Ovary (tissue), 9 donors: ENCODE data around the gene CPTP. TPM values are rescaled to one million over a fixed set of nuclear protein-coding genes. Genes with fewer than 3 reads are reported as not detected.

Experiments
- DNase-seq, 5 donors: peaks; one replicate each; pipeline ENCODE4 v3.0.0-alpha.2; 2019 to 2020
- H3K27ac ChIP-seq, 2 donors: fragments of 200-600 bp; one replicate each; pipeline versions ENCODE4 v1.5.1 to v1.8.0; 2019 to 2022
- H3K27me3 ChIP-seq: fragments of 200-600 bp; one replicate; pipeline ENCODE4 v1.8.0; 2022
- H3K36me3 ChIP-seq: fragments of 200-600 bp; sonication (generic); one replicate; pipeline ENCODE4 v1.5.1; 2019
- H3K4me1 ChIP-seq: one replicate; pipeline ENCODE4 v1.8.1; 2013; ENCODE audit warnings: mild to moderate bottlenecking, moderate library complexity; ENCODE audit not compliant: insufficient read depth
- H3K4me3 ChIP-seq: fragments of 200-600 bp; sonication (generic); one replicate; pipeline ENCODE4 v1.5.1; 2017
- H3K9me3 ChIP-seq, 2 donors: fragments of 200-600 bp in 1 of 2; sonication (generic) in 1 of 2; one replicate each; pipeline versions ENCODE4 v1.5.1 to v1.8.1; 2013 to 2019; ENCODE audit warnings: mild to moderate bottlenecking in 1 of 2, moderate library complexity in 1 of 2
- EP300 ChIP-seq: sonication (generic); formaldehyde crosslinking; IDR thresholded peaks from one replicate; pipeline ENCODE4 v1.6.1; 2017; ENCODE audit warnings: antibody characterized with exemption
- POLR2A ChIP-seq: fragments of 450-650 bp; IDR thresholded peaks from one replicate; pipeline ENCODE4 v1.6.1; 2017; ENCODE audit warnings: antibody characterized with exemption, mild to moderate bottlenecking, moderate library complexity
- WGBS, 3 donors: extraction: QIAGEN DNeasy Blood & Tissue Kit in 1 of 3; methylation state at CpG; one replicate each; pipeline versions ENCODE4 v1.1.5 to v1.1.7; 2013 to 2017; 5-methylcytosine and 5-hydroxymethylcytosine counted together
- intact Hi-C, 4 donors: fragments of 100-400 bp; cut with DNase I; formaldehyde crosslinking; loops; one replicate each; pipeline versions ENCODE4 v1.11.0 to v1.15.1; 2022 to 2023
- polyA plus RNA-seq, 2 donors: library from polyadenylated mRNA; stranded (reverse); fragments of 200-250 nt in 1 of 2; fragments of 350-450 nt in 1 of 2; fragmentation: Illumina TruSeq in 1 of 2; extraction: RNeasy Lipid Tissue Mini Kit (QIAGEN cat#74804) in 1 of 2; gene quantifications; one replicate each; pipeline ENCODE4 v1.2.3, GENCODE V29; 2013 to 2014
- total RNA-seq, 7 donors: library from RNA; depleted of rRNA in 2 of 7; stranded (reverse); fragments of >200 nt in 2 of 7; fragmentation: NEBNext Ultra II Directional in 3 of 7; extraction: Animal tissue kit (Norgen Biotek cat#: 25700) in 3 of 7; gene quantifications; one replicate each; pipeline versions ENCODE4 v1.1.0 to v1.2.4, GENCODE V29; 2016 to 2023
- TF ChIP-seq, protein P1 (sequence below), 3 donors: fragments of 450-650 bp in 2 of 3; fragments of 200-600 bp in 1 of 3; IDR thresholded peaks; one replicate each; pipeline versions ENCODE4 v1.5.1 to v1.8.0; 2016 to 2022; ENCODE audit warnings: antibody characterized with exemption in 3 of 3, mild to moderate bottlenecking in 1 of 3
- donor health status: DM: no; HTN: no; CAD: no; lungs with moderate emphysema.
- donor health status: DM: no; HTN: no; CAD: no.
- donor health status: Bipolar disorder and iron deficiency.
- donor health status: DM: yes; HTN: yes; CAD: no.
- donor health status: DM: no; HTN: no; CAD: no.
- donor health status: DM: yes; HTN: yes; CAD: no.

The CPTP gene
- total and polyA plus RNA-seq, 9 donors: 2.4 to 21.0 (median 14.8) TPM

GRCh38 chr1:1310476-1311053, 14.0 kb upstream of the CPTP start:
- no peaks in the 10 kb centered on the region for H3K27me3 ChIP-seq
- 80 to 85% (median 84%) methylated on average over 21 of the region's 21 CpGs for WGBS, 3 donors
- intact Hi-C loops: loop anchor here in 1 of 4 donors (10.0 kb wide), 1 partner anchor 194 kb away; no protein-coding TSS in a partner anchor
- peak overlapping the region in 1 of 2 donors; percentile 20 for H3K27ac ChIP-seq
- no peaks in the 10 kb centered on the region for H3K9me3 ChIP-seq
- H3K4me1 ChIP-seq: peaks cover 21% of the 10 kb centered on the region
- DNase-seq: no peak
- H3K36me3 ChIP-seq: no peaks in the 10 kb centered on the region
- TF ChIP-seq, protein P1, sequence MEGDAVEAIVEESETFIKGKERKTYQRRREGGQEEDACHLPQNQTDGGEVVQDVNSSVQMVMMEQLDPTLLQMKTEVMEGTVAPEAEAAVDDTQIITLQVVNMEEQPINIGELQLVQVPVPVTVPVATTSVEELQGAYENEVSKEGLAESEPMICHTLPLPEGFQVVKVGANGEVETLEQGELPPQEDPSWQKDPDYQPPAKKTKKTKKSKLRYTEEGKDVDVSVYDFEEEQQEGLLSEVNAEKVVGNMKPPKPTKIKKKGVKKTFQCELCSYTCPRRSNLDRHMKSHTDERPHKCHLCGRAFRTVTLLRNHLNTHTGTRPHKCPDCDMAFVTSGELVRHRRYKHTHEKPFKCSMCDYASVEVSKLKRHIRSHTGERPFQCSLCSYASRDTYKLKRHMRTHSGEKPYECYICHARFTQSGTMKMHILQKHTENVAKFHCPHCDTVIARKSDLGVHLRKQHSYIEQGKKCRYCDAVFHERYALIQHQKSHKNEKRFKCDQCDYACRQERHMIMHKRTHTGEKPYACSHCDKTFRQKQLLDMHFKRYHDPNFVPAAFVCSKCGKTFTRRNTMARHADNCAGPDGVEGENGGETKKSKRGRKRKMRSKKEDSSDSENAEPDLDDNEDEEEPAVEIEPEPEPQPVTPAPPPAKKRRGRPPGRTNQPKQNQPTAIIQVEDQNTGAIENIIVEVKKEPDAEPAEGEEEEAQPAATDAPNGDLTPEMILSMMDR (IDR thresholded peaks at IDR 0.05): no peak
- TF ChIP-seq POLR2A (no peak), EP300 (no peak)
- no peak overlapping the region for H3K4me3 ChIP-seq

DNA sequence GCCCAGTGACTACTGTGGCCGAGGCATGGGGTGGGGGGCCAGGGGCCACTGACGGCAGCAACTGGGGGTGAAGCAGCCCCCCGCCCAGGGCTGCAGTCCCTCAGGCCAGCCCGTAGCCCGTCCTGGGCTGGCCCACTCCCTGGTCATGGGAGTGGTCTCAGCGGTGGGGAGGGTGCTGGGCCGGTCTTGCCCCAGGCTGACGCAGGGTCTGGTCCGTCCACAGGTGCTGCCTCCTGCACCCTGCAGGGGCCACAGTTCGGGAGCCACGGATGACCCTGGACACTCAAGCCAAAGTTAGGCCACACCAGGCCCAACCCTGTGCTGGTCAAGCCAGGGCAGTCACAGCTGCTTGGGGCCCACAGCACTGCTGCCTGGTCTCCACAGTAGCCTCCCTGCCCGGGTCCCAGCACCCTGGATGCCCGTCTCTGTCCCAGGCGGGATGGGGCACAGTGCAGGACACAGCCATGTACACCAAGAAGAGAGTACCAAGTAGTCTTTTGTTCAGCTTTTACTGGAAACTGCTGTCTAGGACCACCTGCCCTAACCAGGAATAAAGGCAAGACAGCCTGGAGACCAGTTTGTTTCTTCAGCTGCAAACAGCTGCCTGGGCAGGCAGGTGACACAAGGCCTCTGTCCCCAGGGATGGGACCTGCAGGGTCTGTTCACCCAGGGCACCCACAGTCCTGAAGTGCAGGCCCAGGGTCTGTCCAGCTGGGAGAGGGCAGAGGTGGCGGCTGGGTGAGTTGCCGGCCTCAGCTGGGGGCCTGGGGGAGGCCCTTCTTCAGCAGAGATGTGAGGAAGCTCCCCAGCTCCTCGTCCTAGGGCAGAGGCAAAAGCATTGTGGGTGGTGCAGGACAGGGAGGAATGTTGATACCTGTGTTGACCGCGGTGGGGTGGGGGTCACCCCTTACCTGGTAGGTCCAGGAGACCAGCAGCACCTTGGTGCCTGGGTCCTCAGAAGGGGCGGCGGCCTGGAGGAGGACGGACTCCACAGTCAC, 13.2 kb upstream of the CPTP start:
- Histone ChIP-seq H3K9me3 (no peaks in the 10 kb centered on the region), H3K27ac (no peak overlapping the region), H3K4me3 (no peak overlapping the region), H3K4me1 (peaks cover 12% of the 10 kb centered on the region), H3K36me3 (no peaks in the 10 kb centered on the region), H3K27me3 (no peaks in the 10 kb centered on the region)
- intact Hi-C loops: loop anchor here in 1 of 4 donors (10.0 kb wide), 1 partner anchor 193 kb away; no protein-coding TSS in a partner anchor
- WGBS, 3 donors: 82 to 85% (median 82%) methylated on average over 21 to 22 of the region's 22 CpGs
- TF ChIP-seq POLR2A (no peak), EP300 (no peak)
- TF ChIP-seq, protein P1 (IDR thresholded peaks at IDR 0.05): no peak
- no peak for DNase-seq

DNA sequence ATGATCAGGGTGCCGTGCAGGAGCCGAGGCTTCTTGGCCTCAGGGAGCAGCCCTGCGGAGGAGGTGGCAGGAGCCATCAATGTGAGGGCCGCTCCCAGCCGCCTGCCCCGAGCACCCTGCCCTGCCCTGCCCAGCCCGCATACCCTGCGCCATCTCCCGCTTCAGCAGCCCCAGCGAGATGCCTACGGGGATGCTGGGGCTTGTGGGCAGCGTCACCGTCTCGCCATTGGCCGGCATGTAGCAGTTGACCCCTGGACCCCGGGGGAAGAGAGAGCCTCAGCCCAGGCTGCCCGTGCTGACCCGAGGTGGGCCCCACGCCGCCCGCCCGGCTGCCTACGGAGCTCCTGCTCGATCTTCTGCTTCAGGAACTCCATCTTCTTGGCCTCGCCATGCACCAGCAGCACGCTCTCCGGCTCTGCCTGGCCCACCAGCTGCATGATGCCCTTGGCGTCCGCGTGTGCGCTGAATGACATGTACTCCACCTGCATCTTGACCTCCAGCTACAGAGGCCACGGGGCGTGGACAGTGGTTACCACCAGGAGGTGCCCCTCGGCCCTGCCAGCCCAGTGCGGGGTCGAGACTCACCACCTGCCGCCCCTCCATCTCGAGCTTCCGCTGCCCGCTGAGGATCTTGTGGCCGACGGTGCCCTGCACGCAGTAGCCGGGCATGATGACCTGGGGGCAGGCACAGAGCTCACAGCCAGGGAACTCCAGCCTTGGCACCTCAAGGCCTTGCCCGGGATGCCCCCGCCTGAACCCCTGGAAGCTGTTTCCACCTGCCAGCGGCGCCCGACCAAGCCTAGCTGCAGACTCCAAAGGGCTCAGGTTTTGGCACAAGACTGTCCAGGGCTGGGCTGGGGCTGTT, 11.9 kb upstream of the CPTP start:
- intact Hi-C loops: loop anchor here in 1 of 4 donors (10.0 kb wide), 1 partner anchor 192 kb away; no protein-coding TSS in a partner anchor
- no peak overlapping the region for H3K4me3 ChIP-seq
- WGBS, 3 donors: 84 to 88% (median 88%) methylated on average over 49 of the region's 49 CpGs
- no peaks in the 10 kb centered on the region for H3K9me3 ChIP-seq
- peaks cover 10% of the 10 kb centered on the region for H3K4me1 ChIP-seq
- no peak overlapping the region for H3K27ac ChIP-seq
- no peak for DNase-seq
- H3K36me3 ChIP-seq: no peaks in the 10 kb centered on the region
- H3K27me3 ChIP-seq: no peaks in the 10 kb centered on the region
- TF ChIP-seq EP300: no peak
- TF ChIP-seq, protein P1 (IDR thresholded peaks at IDR 0.05): no peak
- no peak for TF ChIP-seq POLR2A
